GM04503 (cell line): ENCODE data around the gene CSN2.
"Not testable (repeated sequence)": the region's sequence is repeated elsewhere in the genome, so short reads cannot be mapped to it uniquely, and the experiment has no call there.

ENCODE experiments used
- DNase-seq: peaks from one replicate; pipeline ENCODE4 v3.0.0-alpha.2; 2012; ENCODE audit warnings: low read depth

The CSN2 gene

GRCh38 chr4:69965628-69966027 lies at the start of gene CSN2:
TSS of gene CSN2 (minus strand) at chr4:69965728. CDS start at chr4:69960995, 4,733 bp downstream.
- no peak for DNase-seq

GRCh38 chr4:70008771-70009170 lies 43.2 kb upstream of the CSN2 start:
- DNase-seq, result no peak

GRCh38 chr4:70002507-70002906 lies 37.0 kb upstream of the CSN2 start:
- no peak for DNase-seq

- no peak for DNase-seq
Measured at GRCh38 chr4:70000711-70001110, 35.2 kb upstream of the CSN2 start.

GRCh38 chr4:69999420-69999819 lies 33.9 kb upstream of the CSN2 start:
- DNase-seq, result no peak

GRCh38 chr4:69995526-69996016 lies 30.0 kb upstream of the CSN2 start, which contains the start of gene STATH:
TSS of gene STATH (plus strand) at chr4:69995966. CDS start at chr4:69998438, 2,472 bp downstream.
- DNase-seq, result no peak

GRCh38 chr4:69994782-69995181 lies 29.3 kb upstream of the CSN2 start:
- DNase-seq, result no peak

GRCh38 chr4:69991016-69991415 lies 25.5 kb upstream of the CSN2 start:
- DNase-seq, result no peak

GRCh38 chr4:69986663-69987062 lies 21.1 kb upstream of the CSN2 start:
- no peak for DNase-seq

- no peak for DNase-seq
Measured at GRCh38 chr4:69984030-69984443, 18.5 kb upstream of the CSN2 start.

- DNase-seq, result no peak
Measured at GRCh38 chr4:69977582-69977981, 12.1 kb upstream of the CSN2 start.

GRCh38 chr4:69974631-69975030 lies 9.1 kb upstream of the CSN2 start:
- no peak for DNase-seq

- no peak for DNase-seq
Measured at GRCh38 chr4:69970071-69970470, 4.5 kb upstream of the CSN2 start.

GRCh38 chr4:69957209-69957608 lies 8.3 kb downstream of the CSN2 start:
- DNase-seq, result no peak

GRCh38 chr4:69951602-69952001 lies 13.9 kb downstream of the CSN2 start:
- DNase-seq, result no peak

- no peak for DNase-seq
Measured at GRCh38 chr4:69936566-69936965, 29.0 kb downstream of the CSN2 start.

- no peak for DNase-seq
Measured at GRCh38 chr4:69934150-69934549, 31.4 kb downstream of the CSN2 start.

GRCh38 chr4:69930768-69931167 lies 34.8 kb downstream of the CSN2 start, which contains the start of gene CSN1S1:
TSS of gene CSN1S1 (plus strand) at chr4:69931068. CDS start at chr4:69932556, 1,488 bp downstream.
- no peak for DNase-seq

- DNase-seq, result not testable (repeated sequence)
Measured at GRCh38 chr4:69923782-69924410, 41.6 kb downstream of the CSN2 start.

GRCh38 chr4:69920874-69921273 lies 44.7 kb downstream of the CSN2 start:
- no peak for DNase-seq

GRCh38 chr4:69910016-69910782 lies 55.3 kb downstream of the CSN2 start:
- no peak for DNase-seq

GRCh38 chr4:69909195-69909594 lies 56.3 kb downstream of the CSN2 start:
- no peak for DNase-seq

- no peak for DNase-seq
Measured at GRCh38 chr4:69907151-69907550, 58.4 kb downstream of the CSN2 start.
